A549 (cell line): Measurements from ENCODE around the gene COMT. TPM values are rescaled to one million over a fixed set of nuclear protein-coding genes. Genes with fewer than 3 reads are reported as not detected.

Experiments used
- ATAC-seq, 2 experiments: fragments of 200-7000 bp in 1 of 2; fragments of >200 bp in 1 of 2; cut with Nextera tagmentation in 1 of 2; cut with Tn5 transposase in 1 of 2; 3 replicates each; pipeline versions ENCODE4 v1.8.0 to v1.9.1; 2018 to 2020; ENCODE audit warnings: mild to moderate bottlenecking in 1 of 2, moderate library complexity in 1 of 2
- CTCF ChIA-PET: fragments of 300-600 bp; sonication (Branson Sonifier 250); formaldehyde crosslinking; extraction: SDS; loops from one replicate; lab custom pipeline; 2021; ENCODE audit warnings: antibody characterized with exemption, inconsistent platforms; lab: Yijun Ruan, JAX
- POLR2A ChIA-PET: fragments of 350-600 bp; formaldehyde crosslinking; extraction: SDS; loops from one replicate; lab custom pipeline; 2021; ENCODE audit warnings: antibody characterized with exemption, inconsistent platforms; lab: Yijun Ruan, JAX
- DNase-seq, 2 experiments: peaks; one replicate each; pipeline versions ENCODE4 v3.0.0 to v3.0.0-alpha.2; 2011 to 2016; ENCODE audit warnings: low read depth in 1 of 2, low spot score in 1 of 2
- FAIRE-seq: peaks from 2 replicates; lab custom pipeline; 2011; peaks lifted over from hg19 to GRCh38; lab: Jason Lieb, UNC
- H3K27ac ChIP-seq, 2 experiments: fragments of >200 bp; sonication (Bioruptor Twin); formaldehyde crosslinking; 3 replicates each; pipeline ENCODE4 v1.5.1; 2016 to 2017
- H3K4me1 ChIP-seq: fragments of >200 bp; sonication (Bioruptor Twin); formaldehyde crosslinking; 3 replicates; pipeline ENCODE4 v1.6.1; 2016
- H3K4me2 ChIP-seq: fragments of >200 bp; sonication (Bioruptor Twin); formaldehyde crosslinking; 3 replicates; pipeline ENCODE4 v1.6.1; 2016
- H3K4me3 ChIP-seq: fragments of >200 bp; sonication (Bioruptor Twin); formaldehyde crosslinking; 3 replicates; pipeline ENCODE4 v1.5.1; 2016
- H3K9me3 ChIP-seq: fragments of >200 bp; sonication (Bioruptor Twin); formaldehyde crosslinking; 3 replicates; pipeline ENCODE4 v1.6.1; 2016
- BHLHE40 ChIP-seq: IDR thresholded peaks from 2 replicates; pipeline ENCODE4 v1.6.1; 2012; ENCODE audit warnings: low read depth, low read length, inconsistent platforms
- CBX8 ChIP-seq: fragments of 200-600 bp; sonication (generic); IDR thresholded peaks from 2 replicates; pipeline ENCODE4 v1.6.1; 2016
- CEBPB ChIP-seq, 2 experiments: fragments of >200 bp in 1 of 2; sonication (Bioruptor Twin) in 1 of 2; formaldehyde crosslinking in 1 of 2; IDR thresholded peaks; 2 replicates each; pipeline ENCODE4 v1.6.1; 2012 to 2016
- CHD4 ChIP-seq: fragments of 200-600 bp; sonication (generic); IDR thresholded peaks from 2 replicates; pipeline ENCODE4 v1.6.1; 2016; ENCODE audit warnings: antibody characterized with exemption, mild to moderate bottlenecking, borderline replicate concordance
- FOSL2 ChIP-seq, 2 experiments: fragments of 450-650 bp in 1 of 2; fragments of >200 bp in 1 of 2; sonication (Bioruptor Twin) in 1 of 2; formaldehyde crosslinking; IDR thresholded peaks; 2 replicates each; pipeline versions ENCODE4 v1.5.0 to v1.6.1; 2016 to 2020; ENCODE audit warnings: mild to moderate bottlenecking in 1 of 2, moderate library complexity in 1 of 2
- FOXS1 ChIP-seq: fragments of 250-450 bp; sonication (Bioruptor Pico); IDR thresholded peaks from 2 replicates; pipeline ENCODE4 v1.5.0; 2020; ENCODE audit warnings: mild to moderate bottlenecking, moderate library complexity
- HDAC2 ChIP-seq: fragments of 200-600 bp; sonication (generic); IDR thresholded peaks from 2 replicates; pipeline ENCODE4 v1.6.1; 2016
- HEYL ChIP-seq: fragments of 250-450 bp; sonication (Bioruptor Pico); IDR thresholded peaks from 2 replicates; pipeline ENCODE4 v1.8.0; 2021; ENCODE audit warnings: mild to moderate bottlenecking, moderate library complexity
- HOXB13 ChIP-seq: fragments of 250-450 bp; sonication (Bioruptor Pico); IDR thresholded peaks from 2 replicates; pipeline ENCODE4 v1.5.0; 2020; ENCODE audit warnings: low read depth, mild to moderate bottlenecking, moderate library complexity
- HOXB5 ChIP-seq: fragments of 250-450 bp; sonication (Bioruptor Pico); IDR thresholded peaks from 2 replicates; pipeline ENCODE4 v1.5.0; 2020; ENCODE audit warnings: mild to moderate bottlenecking, moderate library complexity
- MYC ChIP-seq: IDR thresholded peaks from 2 replicates; pipeline ENCODE4 v1.6.1; 2012; ENCODE audit warnings: mild to moderate bottlenecking, inconsistent platforms, low read length, improper control_type of control experiment, borderline replicate concordance
- NPAS2 ChIP-seq: fragments of 250-450 bp; sonication (Bioruptor Pico); IDR thresholded peaks from 2 replicates; pipeline ENCODE4 v1.8.0; 2022; ENCODE audit warnings: mild to moderate bottlenecking, moderate library complexity, borderline replicate concordance
- POLR2AphosphoS2 ChIP-seq: conservative IDR thresholded peaks from 2 replicates; pipeline ENCODE4 v1.6.1; 2012; ENCODE audit warnings: low read length, improper control_type of control experiment, inconsistent platforms
- RARB ChIP-seq: fragments of 250-450 bp; sonication (Bioruptor Pico); IDR thresholded peaks from 2 replicates; pipeline ENCODE4 v1.8.0; 2021; ENCODE audit warnings: mild to moderate bottlenecking, moderate library complexity
- RCOR1 ChIP-seq: fragments of 150-350 bp; IDR thresholded peaks from 2 replicates; pipeline ENCODE4 v1.6.1; 2014; ENCODE audit warnings: antibody characterized with exemption, low read length, low read depth
- RFX5 ChIP-seq: fragments of 450-650 bp; IDR thresholded peaks from 2 replicates; pipeline ENCODE4 v1.7.1; 2014; ENCODE audit warnings: antibody characterized with exemption, mild to moderate bottlenecking, moderate library complexity
- SREBF2 ChIP-seq: fragments of 450-650 bp; IDR thresholded peaks from 2 replicates; pipeline ENCODE4 v1.6.1; 2014; ENCODE audit warnings: mild to moderate bottlenecking, moderate library complexity
- ZC3H11A ChIP-seq: fragments of 450-650 bp; IDR thresholded peaks from 2 replicates; pipeline ENCODE4 v1.6.1; 2014; ENCODE audit warnings: antibody characterized with exemption, mild to moderate bottlenecking
- ZFP36 ChIP-seq: fragments of 450-650 bp; IDR thresholded peaks from 2 replicates; pipeline ENCODE4 v1.6.1; 2014; ENCODE audit warnings: borderline replicate concordance; ENCODE audit not compliant: partially characterized antibody
- ZNF302 ChIP-seq: fragments of 250-450 bp; sonication (Bioruptor Pico); IDR thresholded peaks from 2 replicates; pipeline ENCODE4 v1.9.0; 2021; ENCODE audit warnings: inconsistent platforms, mild to moderate bottlenecking, moderate library complexity
- WGBS: methylation state at CpG from one replicate; pipeline ENCODE4 v1.1.6; 2017; ENCODE audit errors: missing lambda C conversion rate; 5-methylcytosine and 5-hydroxymethylcytosine counted together
- polyA plus RNA-seq, 4 experiments: library from polyadenylated mRNA; depleted of rRNA in 3 of 4; stranded (reverse); fragments of >200 nt; fragmentation: RNase III in 1 of 4; extraction: RNeasy Plus Mini Kit Qiagen cat#74134 plus additional on column Dnase treatment in 1 of 4; gene quantifications; 2 replicates in 3 of 4; 3 replicates in 1 of 4; pipeline ENCODE4 v1.2.3, GENCODE V29; 2011 to 2017
- TF ChIP-seq, protein P1 (sequence below): IDR thresholded peaks from 2 replicates; pipeline ENCODE4 v1.6.1; 2012; ENCODE audit warnings: low read depth, borderline replicate concordance
- TF ChIP-seq, protein P2 (sequence below): IDR thresholded peaks from 2 replicates; pipeline ENCODE4 v1.6.1; 2012
- TF ChIP-seq, protein P3 (sequence below): fragments of 250-450 bp; sonication (Bioruptor Pico); IDR thresholded peaks from 2 replicates; pipeline ENCODE4 v1.5.0; 2021; ENCODE audit warnings: mild to moderate bottlenecking, moderate library complexity, borderline replicate concordance
- TF ChIP-seq, protein P4 (sequence below): fragments of >200 bp; sonication (Bioruptor Twin); formaldehyde crosslinking; IDR thresholded peaks from 3 replicates; pipeline ENCODE4 v1.6.1; 2016

Gene COMT
- polyA plus RNA-seq, 2 of the 4 experiments (the other 2 are of a cell fraction): 72.3 to 125 TPM

DNA sequence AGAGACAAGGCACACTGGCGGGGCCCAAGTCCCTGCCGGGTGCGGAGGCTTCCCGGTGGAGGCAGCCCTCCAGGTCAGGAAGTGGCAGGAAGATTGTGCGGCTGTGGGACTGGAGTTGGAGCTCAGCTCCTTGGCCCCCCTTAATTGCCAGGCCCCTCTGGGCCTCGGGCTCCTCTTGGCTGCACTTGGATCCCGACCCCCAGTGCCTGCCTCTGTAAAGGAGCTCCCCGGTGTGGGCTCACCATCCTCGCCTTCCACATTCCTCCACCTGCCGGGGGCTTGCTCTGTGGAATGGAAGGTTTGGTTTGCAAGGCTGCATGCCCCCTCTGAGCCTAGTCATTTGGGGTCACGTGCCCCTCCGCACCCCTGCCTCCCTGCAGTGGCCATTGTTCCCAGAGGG lies 38.1 kb upstream of the COMT start:
- Histone ChIP-seq H3K4me2 (no peak overlapping the region), H3K27ac (no peak overlapping the region), H3K4me1 (no peaks in the 10 kb centered on the region), H3K4me3 (no peak overlapping the region), H3K9me3 (no peaks in the 10 kb centered on the region)
- ChIA-PET POLR2A (no interaction called here), CTCF (interaction anchor here (1.0 to 6.6 kb wide), 4 partner anchors 9 to 173 kb away, joined by 3 to 56 read pairs (median 10); no protein-coding TSS in a partner anchor)
- no peak for DNase-seq
- no peak for ATAC-seq
- TF ChIP-seq CBX8 (no peak), ZC3H11A (no peak)
- FAIRE-seq: no peak
- 86% methylated on average over 12 of the region's 12 CpGs for WGBS

DNA sequence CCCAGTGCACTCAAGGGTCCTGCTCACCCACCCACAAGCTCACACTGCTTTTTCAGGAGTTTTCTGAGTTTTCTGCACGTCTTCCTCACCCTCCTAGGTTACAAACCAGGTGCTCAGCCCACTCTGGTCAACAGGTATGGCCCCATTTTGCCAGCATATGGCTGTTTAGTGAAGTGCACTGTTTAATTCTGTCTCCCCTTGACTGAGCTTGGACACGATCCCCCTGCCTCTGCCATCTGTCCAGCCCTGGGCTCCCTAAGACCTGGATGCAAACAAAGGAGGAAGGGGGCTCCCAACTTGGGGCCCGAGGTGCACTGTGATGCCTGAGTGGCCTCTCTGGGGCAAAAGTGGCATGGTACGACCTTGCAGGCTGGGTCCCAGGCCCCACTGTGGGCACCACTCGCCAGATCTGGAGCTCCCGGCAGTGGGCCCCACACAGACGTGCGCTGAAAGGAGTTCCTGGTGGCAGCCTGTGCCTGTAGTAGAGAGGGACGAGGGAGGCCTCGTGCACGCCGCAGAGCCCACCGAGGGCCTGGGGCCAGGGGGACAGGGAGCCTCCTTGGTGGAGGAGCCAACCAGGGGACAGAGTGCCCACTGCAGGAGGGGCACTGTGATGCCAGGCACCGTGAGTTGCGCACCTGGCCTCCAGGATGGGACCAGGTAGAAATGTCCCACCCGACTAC lies 37.3 kb upstream of the COMT start:
- Histone ChIP-seq H3K4me1 (no peaks in the 10 kb centered on the region), H3K4me3 (no peak overlapping the region), H3K4me2 (no peak overlapping the region), H3K9me3 (no peaks in the 10 kb centered on the region), H3K27ac (no peak overlapping the region)
- DNase-seq (no peak), FAIRE-seq (no peak), ATAC-seq (no peak)
- 82% methylated on average over 13 of the region's 16 CpGs for WGBS
- TF ChIP-seq RFX5 (no peak), MYC (no peak), ZFP36 (no peak), HOXB13 (no peak), CEBPB (IDR thresholded peaks at IDR 0.05) (no peak), FOXS1 (CRISPR knock-in tag) (no peak), ZNF302 (no peak), HEYL (no peak), NPAS2 (no peak)
- TF ChIP-seq, protein P1, sequence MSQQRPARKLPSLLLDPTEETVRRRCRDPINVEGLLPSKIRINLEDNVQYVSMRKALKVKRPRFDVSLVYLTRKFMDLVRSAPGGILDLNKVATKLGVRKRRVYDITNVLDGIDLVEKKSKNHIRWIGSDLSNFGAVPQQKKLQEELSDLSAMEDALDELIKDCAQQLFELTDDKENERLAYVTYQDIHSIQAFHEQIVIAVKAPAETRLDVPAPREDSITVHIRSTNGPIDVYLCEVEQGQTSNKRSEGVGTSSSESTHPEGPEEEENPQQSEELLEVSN: no peak
- TF ChIP-seq, protein P2, sequence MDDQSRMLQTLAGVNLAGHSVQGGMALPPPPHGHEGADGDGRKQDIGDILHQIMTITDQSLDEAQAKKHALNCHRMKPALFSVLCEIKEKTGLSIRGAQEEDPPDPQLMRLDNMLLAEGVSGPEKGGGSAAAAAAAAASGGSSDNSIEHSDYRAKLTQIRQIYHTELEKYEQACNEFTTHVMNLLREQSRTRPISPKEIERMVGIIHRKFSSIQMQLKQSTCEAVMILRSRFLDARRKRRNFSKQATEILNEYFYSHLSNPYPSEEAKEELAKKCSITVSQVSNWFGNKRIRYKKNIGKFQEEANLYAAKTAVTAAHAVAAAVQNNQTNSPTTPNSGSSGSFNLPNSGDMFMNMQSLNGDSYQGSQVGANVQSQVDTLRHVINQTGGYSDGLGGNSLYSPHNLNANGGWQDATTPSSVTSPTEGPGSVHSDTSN: no peak
- CTCF ChIA-PET: interaction anchor here (2.3 to 6.6 kb wide), 2 partner anchors 148 to 173 kb away, joined by 8 to 56 read pairs; no protein-coding TSS in a partner anchor
- POLR2A ChIA-PET: no interaction called here

DNA sequence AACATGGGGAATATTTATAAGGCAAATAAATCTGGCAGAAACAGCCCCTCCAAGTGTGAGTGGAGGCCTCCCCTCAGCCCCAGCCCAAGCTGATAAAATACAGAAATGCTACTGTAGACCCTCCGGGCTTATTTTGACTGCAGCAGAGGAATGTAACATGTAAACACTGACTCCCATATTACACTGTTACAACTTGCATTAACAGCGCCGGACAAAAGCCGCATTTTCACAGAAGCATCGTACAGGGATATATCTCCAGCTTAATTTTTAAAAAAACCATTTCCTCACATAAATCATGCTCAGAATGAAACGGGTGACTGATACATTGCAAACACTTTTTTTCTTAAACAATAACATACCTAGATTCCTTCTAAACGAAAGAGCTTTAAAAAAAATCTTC lies 36.6 kb upstream of the COMT start:
- no peak for DNase-seq
- no peak overlapping the region for H3K27ac ChIP-seq
- no peak overlapping the region for H3K4me2 ChIP-seq
- TF ChIP-seq CHD4 (no peak), FOSL2 (IDR thresholded peaks at IDR 0.05) (no peak), FOSL2 (CRISPR knock-in tag; IDR thresholded peaks at IDR 0.05) (no peak), MYC (no peak), HDAC2 (no peak), ZFP36 (no peak), RCOR1 (no peak), ZC3H11A (no peak), RARB (no peak), CBX8 (no peak), ZNF302 (no peak), RFX5 (no peak), SREBF2 (no peak), POLR2AphosphoS2 (no peak), CEBPB (IDR thresholded peaks at IDR 0.05) (no peak), BHLHE40 (no peak), HOXB5 (no peak)
- TF ChIP-seq, protein P3, sequence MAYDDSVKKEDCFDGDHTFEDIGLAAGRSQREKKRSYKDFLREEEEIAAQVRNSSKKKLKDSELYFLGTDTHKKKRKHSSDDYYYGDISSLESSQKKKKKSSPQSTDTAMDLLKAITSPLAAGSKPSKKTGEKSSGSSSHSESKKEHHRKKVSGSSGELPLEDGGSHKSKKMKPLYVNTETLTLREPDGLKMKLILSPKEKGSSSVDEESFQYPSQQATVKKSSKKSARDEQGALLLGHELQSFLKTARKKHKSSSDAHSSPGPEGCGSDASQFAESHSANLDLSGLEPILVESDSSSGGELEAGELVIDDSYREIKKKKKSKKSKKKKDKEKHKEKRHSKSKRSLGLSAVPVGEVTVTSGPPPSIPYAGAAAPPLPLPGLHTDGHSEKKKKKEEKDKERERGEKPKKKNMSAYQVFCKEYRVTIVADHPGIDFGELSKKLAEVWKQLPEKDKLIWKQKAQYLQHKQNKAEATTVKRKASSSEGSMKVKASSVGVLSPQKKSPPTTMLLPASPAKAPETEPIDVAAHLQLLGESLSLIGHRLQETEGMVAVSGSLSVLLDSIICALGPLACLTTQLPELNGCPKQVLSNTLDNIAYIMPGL (CRISPR knock-in tag): no peak
- TF ChIP-seq, protein P4, sequence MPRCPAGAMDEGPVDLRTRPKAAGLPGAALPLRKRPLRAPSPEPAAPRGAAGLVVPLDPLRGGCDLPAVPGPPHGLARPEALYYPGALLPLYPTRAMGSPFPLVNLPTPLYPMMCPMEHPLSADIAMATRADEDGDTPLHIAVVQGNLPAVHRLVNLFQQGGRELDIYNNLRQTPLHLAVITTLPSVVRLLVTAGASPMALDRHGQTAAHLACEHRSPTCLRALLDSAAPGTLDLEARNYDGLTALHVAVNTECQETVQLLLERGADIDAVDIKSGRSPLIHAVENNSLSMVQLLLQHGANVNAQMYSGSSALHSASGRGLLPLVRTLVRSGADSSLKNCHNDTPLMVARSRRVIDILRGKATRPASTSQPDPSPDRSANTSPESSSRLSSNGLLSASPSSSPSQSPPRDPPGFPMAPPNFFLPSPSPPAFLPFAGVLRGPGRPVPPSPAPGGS: no peak
- TF ChIP-seq, all 56 proteins: peak for 0
- CTCF ChIA-PET: interaction anchor here (1.3 to 6.6 kb wide), 2 partner anchors 8 to 174 kb away, joined by 3 to 56 read pairs; no protein-coding TSS in a partner anchor
- Histone ChIP-seq H3K9me3 (no peaks in the 10 kb centered on the region), H3K4me3 (no peak overlapping the region), H3K4me1 (no peaks in the 10 kb centered on the region)
- no peak for ATAC-seq
- WGBS: 80% methylated on average over 7 of the region's 7 CpGs
- POLR2A ChIA-PET: no interaction called here
- FAIRE-seq: no peak
